ENCODE results near the gene ART4.

ART4 gene

DNA sequence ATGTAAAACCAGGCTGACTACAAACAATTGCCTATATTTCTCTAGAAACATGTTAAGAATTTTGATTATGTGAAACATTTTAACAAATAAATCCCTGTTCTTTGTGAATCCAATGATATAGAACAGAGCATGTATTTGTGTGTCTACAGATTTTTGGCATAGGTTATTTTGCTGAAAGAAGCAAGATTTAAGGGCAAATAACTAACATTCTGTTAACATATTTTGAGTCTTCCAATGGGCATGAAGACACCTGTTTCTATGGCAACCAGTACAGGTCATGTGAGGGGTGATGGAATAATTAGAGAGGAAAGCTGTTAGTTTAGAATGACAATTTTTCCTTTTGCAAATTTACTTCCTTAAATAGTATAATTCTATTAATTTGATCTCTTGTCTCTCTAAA lies 8.8 kb downstream of the ART4 start:
- H3K9me3 ChIP-seq (ENCODE audit: insufficient read depth, low read length): no peaks in the 10 kb centered on the region
- H3K36me3 ChIP-seq (replicated peaks; ENCODE audit: low read depth, low read length): no peaks in the 10 kb centered on the region
- no peaks in the 10 kb centered on the region for H3K79me2 ChIP-seq (ENCODE audit: low read length)
- H3K4me3 ChIP-seq (ENCODE audit: low read length): no peak overlapping the region
- H3K4me2 ChIP-seq (ENCODE audit: low read length): no peak overlapping the region
- TF ChIP-seq EZH2phosphoT487 (IDR thresholded peaks at IDR 0.05; ENCODE audit: low read depth): no peak
- TF ChIP-seq CTCF (IDR thresholded peaks at IDR 0.05; ENCODE audit: low read depth, low read length): no peak
- H4K20me1 ChIP-seq (ENCODE audit: insufficient read depth, low read length): no peaks in the 10 kb centered on the region
- no peak overlapping the region for H3K9ac ChIP-seq (ENCODE audit: low read length)
- 0 out of 2 replicates have a peak, but pooled peaks cover 4% of the 10 kb centered on the region for H3K27me3 ChIP-seq (ENCODE audit: low read depth, low read length)
- no peak overlapping the region for H3K27ac ChIP-seq (ENCODE audit: low read length)
- H2AFZ ChIP-seq (ENCODE audit: low read depth, low read length): no peak overlapping the region
- H3K4me1 ChIP-seq (ENCODE audit: low read length): peaks cover 5% of the 10 kb centered on the region; the same call in 1 of the 2 replicates

DNA sequence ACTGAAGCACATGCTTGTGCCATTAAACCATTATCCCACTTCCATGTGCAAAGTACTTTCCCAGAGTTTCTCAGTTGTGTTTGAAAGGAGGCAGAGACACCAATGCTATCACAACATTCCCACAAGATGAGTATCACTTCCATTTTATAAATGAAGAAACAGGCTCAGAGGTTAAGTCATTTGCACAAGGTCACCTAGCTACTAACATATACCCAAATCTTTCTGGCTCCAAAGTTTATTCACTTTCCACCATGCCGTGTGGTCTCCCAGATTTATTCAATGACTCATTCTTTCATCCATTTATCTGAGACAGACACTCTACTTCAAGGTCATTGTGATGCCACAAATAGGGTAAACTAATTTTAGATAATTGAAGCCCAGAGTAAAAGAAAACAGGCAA lies 9.4 kb downstream of the ART4 start:
- no peak overlapping the region for H3K9ac ChIP-seq (ENCODE audit: low read length)
- no peaks in the 10 kb centered on the region for H3K79me2 ChIP-seq (ENCODE audit: low read length)
- H3K36me3 ChIP-seq (replicated peaks; ENCODE audit: low read depth, low read length): no peaks in the 10 kb centered on the region
- H3K27me3 ChIP-seq (ENCODE audit: low read depth, low read length): 0 out of 2 replicates have a peak, but pooled peaks cover 4% of the 10 kb centered on the region
- no peaks in the 10 kb centered on the region for H4K20me1 ChIP-seq (ENCODE audit: insufficient read depth, low read length)
- TF ChIP-seq EZH2phosphoT487 (IDR thresholded peaks at IDR 0.05; ENCODE audit: low read depth) (no peak), CTCF (IDR thresholded peaks at IDR 0.05; ENCODE audit: low read depth, low read length) (no peak)
- no peak overlapping the region for H3K27ac ChIP-seq (ENCODE audit: low read length)
- H3K4me1 ChIP-seq (ENCODE audit: low read length): peaks cover 5% of the 10 kb centered on the region; the same call in 1 of the 2 replicates
- no peak overlapping the region for H3K4me2 ChIP-seq (ENCODE audit: low read length)
- H2AFZ ChIP-seq (ENCODE audit: low read depth, low read length): no peak overlapping the region
- no peaks in the 10 kb centered on the region for H3K9me3 ChIP-seq (ENCODE audit: insufficient read depth, low read length)
- no peak overlapping the region for H3K4me3 ChIP-seq (ENCODE audit: low read length)

GRCh38 chr12:14833336-14833735 lies 10.0 kb downstream of the ART4 start:
- Histone ChIP-seq H3K9me3 (ENCODE audit: insufficient read depth, low read length) (no peaks in the 10 kb centered on the region), H3K27ac (ENCODE audit: low read length) (no peak overlapping the region), H3K9ac (ENCODE audit: low read length) (no peak overlapping the region), H4K20me1 (ENCODE audit: insufficient read depth, low read length) (no peaks in the 10 kb centered on the region), H3K27me3 (ENCODE audit: low read depth, low read length) (0 out of 2 replicates have a peak, but pooled peaks cover 4% of the 10 kb centered on the region), H3K4me2 (ENCODE audit: low read length) (no peak overlapping the region), H3K4me1 (ENCODE audit: low read length) (peaks cover 5% of the 10 kb centered on the region; the same call in 1 of the 2 replicates), H3K4me3 (ENCODE audit: low read length) (no peak overlapping the region), H3K79me2 (ENCODE audit: low read length) (no peaks in the 10 kb centered on the region), H2AFZ (ENCODE audit: low read depth, low read length) (no peak overlapping the region), H3K36me3 (replicated peaks; ENCODE audit: low read depth, low read length) (no peaks in the 10 kb centered on the region)
- TF ChIP-seq CTCF (IDR thresholded peaks at IDR 0.05; ENCODE audit: low read depth, low read length) (no peak), EZH2phosphoT487 (IDR thresholded peaks at IDR 0.05; ENCODE audit: low read depth) (no peak)

- H3K9ac ChIP-seq (ENCODE audit: low read length): no peak overlapping the region
- H3K27ac ChIP-seq (ENCODE audit: low read length): no peak overlapping the region
- TF ChIP-seq EZH2phosphoT487 (IDR thresholded peaks at IDR 0.05; ENCODE audit: low read depth) (no peak), CTCF (IDR thresholded peaks at IDR 0.05; ENCODE audit: low read depth, low read length) (no peak)
- no peak overlapping the region for H3K4me2 ChIP-seq (ENCODE audit: low read length)
- no peaks in the 10 kb centered on the region for H3K4me1 ChIP-seq (ENCODE audit: low read length)
- H3K36me3 ChIP-seq (replicated peaks; ENCODE audit: low read depth, low read length): no peaks in the 10 kb centered on the region
- H4K20me1 ChIP-seq (ENCODE audit: insufficient read depth, low read length): no peaks in the 10 kb centered on the region
- no peaks in the 10 kb centered on the region for H3K9me3 ChIP-seq (ENCODE audit: insufficient read depth, low read length)
- H3K79me2 ChIP-seq (ENCODE audit: low read length): no peaks in the 10 kb centered on the region
- H3K4me3 ChIP-seq (ENCODE audit: low read length): no peak overlapping the region
- 0 out of 2 replicates have a peak, but pooled peaks cover 2% of the 10 kb centered on the region for H3K27me3 ChIP-seq (ENCODE audit: low read depth, low read length)
- H2AFZ ChIP-seq (ENCODE audit: low read depth, low read length): no peak overlapping the region
Measured at GRCh38 chr12:14828892-14829291, 14.4 kb downstream of the ART4 start.

All from OCI-LY3 (cell line).